Ishikawa (cell line): ENCODE results near the gene BMERB1.

Experiments used
- EP300 ChIP-seq: IDR thresholded peaks from 2 replicates; pipeline ENCODE4 v1.6.1; 2012; ENCODE audit warnings: borderline replicate concordance
- YY1 ChIP-seq: IDR thresholded peaks from 2 replicates; pipeline ENCODE4 v1.6.1; 2012; ENCODE audit warnings: low read depth
- TF ChIP-seq, protein P1 (sequence below): IDR thresholded peaks from 2 replicates; pipeline ENCODE4 v1.6.1; 2012; ENCODE audit warnings: low read depth, mild to moderate bottlenecking
- TF ChIP-seq, protein P2 (sequence below): IDR thresholded peaks from 2 replicates; pipeline ENCODE4 v1.6.1; 2012

DNA sequence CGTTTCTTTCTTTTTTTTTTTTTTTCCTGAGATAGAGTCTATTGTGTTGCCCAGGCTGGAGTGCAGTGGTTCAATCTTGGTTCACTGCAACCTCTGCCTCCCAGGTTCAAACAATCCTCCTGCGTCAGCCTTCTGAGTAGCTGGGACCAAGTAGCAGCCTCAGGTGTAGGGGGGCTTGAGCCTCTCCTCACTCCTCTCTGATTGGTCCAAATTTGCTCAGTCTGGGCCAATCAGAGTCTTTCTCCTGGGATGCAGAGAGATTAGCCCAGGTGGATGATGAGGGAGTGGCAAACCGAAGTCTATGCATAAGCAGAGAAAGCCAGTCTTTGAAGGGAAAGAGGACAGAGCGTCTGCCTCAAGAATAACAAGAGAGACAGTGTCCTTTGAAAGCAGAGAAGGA lies 99.0 kb downstream of the BMERB1 start:
- TF ChIP-seq, protein P1, sequence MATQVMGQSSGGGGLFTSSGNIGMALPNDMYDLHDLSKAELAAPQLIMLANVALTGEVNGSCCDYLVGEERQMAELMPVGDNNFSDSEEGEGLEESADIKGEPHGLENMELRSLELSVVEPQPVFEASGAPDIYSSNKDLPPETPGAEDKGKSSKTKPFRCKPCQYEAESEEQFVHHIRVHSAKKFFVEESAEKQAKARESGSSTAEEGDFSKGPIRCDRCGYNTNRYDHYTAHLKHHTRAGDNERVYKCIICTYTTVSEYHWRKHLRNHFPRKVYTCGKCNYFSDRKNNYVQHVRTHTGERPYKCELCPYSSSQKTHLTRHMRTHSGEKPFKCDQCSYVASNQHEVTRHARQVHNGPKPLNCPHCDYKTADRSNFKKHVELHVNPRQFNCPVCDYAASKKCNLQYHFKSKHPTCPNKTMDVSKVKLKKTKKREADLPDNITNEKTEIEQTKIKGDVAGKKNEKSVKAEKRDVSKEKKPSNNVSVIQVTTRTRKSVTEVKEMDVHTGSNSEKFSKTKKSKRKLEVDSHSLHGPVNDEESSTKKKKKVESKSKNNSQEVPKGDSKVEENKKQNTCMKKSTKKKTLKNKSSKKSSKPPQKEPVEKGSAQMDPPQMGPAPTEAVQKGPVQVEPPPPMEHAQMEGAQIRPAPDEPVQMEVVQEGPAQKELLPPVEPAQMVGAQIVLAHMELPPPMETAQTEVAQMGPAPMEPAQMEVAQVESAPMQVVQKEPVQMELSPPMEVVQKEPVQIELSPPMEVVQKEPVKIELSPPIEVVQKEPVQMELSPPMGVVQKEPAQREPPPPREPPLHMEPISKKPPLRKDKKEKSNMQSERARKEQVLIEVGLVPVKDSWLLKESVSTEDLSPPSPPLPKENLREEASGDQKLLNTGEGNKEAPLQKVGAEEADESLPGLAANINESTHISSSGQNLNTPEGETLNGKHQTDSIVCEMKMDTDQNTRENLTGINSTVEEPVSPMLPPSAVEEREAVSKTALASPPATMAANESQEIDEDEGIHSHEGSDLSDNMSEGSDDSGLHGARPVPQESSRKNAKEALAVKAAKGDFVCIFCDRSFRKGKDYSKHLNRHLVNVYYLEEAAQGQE = no peak
- TF ChIP-seq, protein P2, sequence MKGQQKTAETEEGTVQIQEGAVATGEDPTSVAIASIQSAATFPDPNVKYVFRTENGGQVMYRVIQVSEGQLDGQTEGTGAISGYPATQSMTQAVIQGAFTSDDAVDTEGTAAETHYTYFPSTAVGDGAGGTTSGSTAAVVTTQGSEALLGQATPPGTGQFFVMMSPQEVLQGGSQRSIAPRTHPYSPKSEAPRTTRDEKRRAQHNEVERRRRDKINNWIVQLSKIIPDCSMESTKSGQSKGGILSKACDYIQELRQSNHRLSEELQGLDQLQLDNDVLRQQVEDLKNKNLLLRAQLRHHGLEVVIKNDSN = no peak
- no peak for TF ChIP-seq EP300
- no peak for TF ChIP-seq YY1
